Esophagus squamous epithelium (tissue), 4 donors: Measurements from ENCODE around the gene CST8.

Source experiments
- CTCF ChIP-seq, 6 experiments: fragments of 450-650 bp in 4 of 6; fragments of 200-600 bp in 2 of 6; sonication (generic) in 2 of 6; IDR thresholded peaks; one replicate each; pipeline ENCODE4 v1.5.1; 2016 to 2019; ENCODE audit warnings: antibody characterized with exemption in 6 of 6, mild to moderate bottlenecking in 4 of 6, moderate library complexity in 4 of 6
- POLR2A ChIP-seq, 4 donors: fragments of 450-650 bp; IDR thresholded peaks; one replicate each; pipeline ENCODE4 v1.6.1; 2017; ENCODE audit warnings: antibody characterized with exemption in 4 of 4, mild to moderate bottlenecking in 4 of 4, moderate library complexity in 3 of 4

GRCh38 chr20:23454816-23455215, 36.1 kb upstream of the CST8 start:
- TF ChIP-seq CTCF (IDR thresholded peaks at IDR 0.05) (no peak), POLR2A (IDR thresholded peaks at IDR 0.05) (no peak)
